HL-60/S4 treated with retinoic acid at 250 ng/mL for 4 days and 3 days (cell line): ENCODE results near the gene KRAS.

Experiments used
- in situ Hi-C: fragments of 300-500 bp; cut with MboI; formaldehyde crosslinking; loops from 2 replicates; pipeline ENCODE4 v1.7.0; 2022; ENCODE audit warnings: low sequenced_read_pairs

Gene KRAS

GRCh38 chr12:25197608-25198007 is 53.1 kb downstream of the KRAS start:
- in situ Hi-C loops: no loop called here

GRCh38 chr12:25195056-25195971 is 55.4 kb downstream of the KRAS start, which contains the start of the genes DNAI7 and ETFRF1:
TSS of gene DNAI7 (minus strand) at chr12:25195160. CDS start at chr12:25195078, 82 bp downstream.
TSS of gene ETFRF1 (plus strand) at chr12:25195237. CDS start at chr12:25203957, 8,720 bp downstream.
- in situ Hi-C loops: no loop called here

GRCh38 chr12:25194722-25195055 is 56.0 kb downstream of the KRAS start:
- in situ Hi-C loops: no loop called here

- in situ Hi-C loops: no loop called here
Measured at GRCh38 chr12:25194214-25194613, 56.5 kb downstream of the KRAS start.

- in situ Hi-C loops: no loop called here
Measured at GRCh38 chr12:25190793-25191192, 59.9 kb downstream of the KRAS start.

DNA sequence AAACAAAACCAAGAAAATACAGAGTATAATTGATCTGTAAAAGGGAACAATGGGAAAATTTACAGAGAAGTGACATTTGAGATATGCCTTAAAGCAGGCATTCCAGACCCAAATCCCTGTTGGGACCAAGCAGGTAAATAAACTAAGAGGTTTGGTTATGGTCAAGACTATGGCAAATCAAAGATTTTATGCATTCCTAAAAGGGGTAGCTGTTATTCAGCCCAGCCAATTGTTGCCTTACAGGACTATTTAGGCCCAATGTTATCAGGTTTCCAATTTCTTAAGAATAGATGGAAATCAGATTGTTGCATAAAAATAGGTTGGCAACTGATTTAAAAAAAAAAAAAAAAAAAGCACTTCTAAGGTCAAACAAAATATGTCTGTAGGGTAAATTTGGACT is 61.1 kb downstream of the KRAS start:
- in situ Hi-C loops: no loop called here

GRCh38 chr12:25187781-25188180 is 62.9 kb downstream of the KRAS start:
- in situ Hi-C loops: no loop called here

GRCh38 chr12:25186788-25187402 is 63.8 kb downstream of the KRAS start:
- in situ Hi-C loops: no loop called here

GRCh38 chr12:25186038-25186787 is 64.5 kb downstream of the KRAS start:
- in situ Hi-C loops: no loop called here

- in situ Hi-C loops: no loop called here
Measured at GRCh38 chr12:25184132-25184531, 66.6 kb downstream of the KRAS start.

- in situ Hi-C loops: no loop called here
Measured at GRCh38 chr12:25182765-25183164, 68.0 kb downstream of the KRAS start.

GRCh38 chr12:25162866-25163265 is 87.9 kb downstream of the KRAS start:
- in situ Hi-C loops: no loop called here

DNA sequence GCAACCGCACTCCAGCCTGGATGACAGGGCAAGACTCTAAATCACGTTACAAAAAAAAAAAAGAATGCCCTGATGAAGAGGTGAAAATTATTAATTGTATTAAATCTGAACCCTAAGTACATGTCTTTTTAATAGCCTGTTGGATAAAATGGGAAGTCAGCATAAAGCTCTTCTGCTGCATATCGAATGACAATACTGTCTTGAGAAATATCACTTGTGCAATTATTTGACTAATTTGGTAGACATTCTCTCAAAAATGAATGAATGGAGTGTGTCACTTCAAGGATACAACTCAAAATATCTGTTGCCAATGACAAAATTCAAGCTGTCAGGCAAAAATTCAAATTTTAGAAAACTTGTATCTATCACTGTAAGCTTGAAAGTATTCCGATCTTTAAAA is 94.7 kb downstream of the KRAS start:
- in situ Hi-C loops: no loop called here

GRCh38 chr12:25155022-25155576 is 95.6 kb downstream of the KRAS start:
- in situ Hi-C loops: no loop called here
